ENCODE data around the gene BEND7. TPM values are rescaled to one million over a fixed set of nuclear protein-coding genes. Genes with fewer than 3 reads are reported as not detected.

Gene BEND7
- total and polyA plus RNA-seq, 8 donors: 12.8 to 21.3 (median 19.6) TPM

DNA sequence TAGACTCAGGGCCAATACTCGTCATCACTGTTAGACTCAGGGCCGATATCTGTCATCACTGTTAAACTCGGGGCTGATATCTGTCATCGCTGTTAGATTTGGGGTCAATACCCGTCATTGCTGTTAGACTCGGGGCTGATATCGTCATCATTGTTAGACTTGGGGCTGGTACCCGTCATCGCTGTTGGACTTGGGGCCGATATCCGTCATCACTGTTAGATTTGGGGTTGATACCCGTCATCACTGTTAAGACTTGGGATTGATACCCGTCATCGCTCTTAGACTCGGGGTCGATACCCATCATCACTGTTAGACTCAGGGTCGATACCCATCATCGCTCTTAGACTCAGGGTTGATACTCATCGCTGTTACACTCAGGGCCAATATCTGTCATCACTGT, 56.5 kb downstream of the BEND7 start:
- Histone ChIP-seq H3K4me1 (no peaks in the 10 kb centered on the region), H3K36me3 (no peaks in the 10 kb centered on the region), H3K27ac (no peak overlapping the region), H3K9me3 (no peaks in the 10 kb centered on the region), H3K4me3 (no peak overlapping the region), H3K27me3 (no peaks in the 10 kb centered on the region)
- DNase-seq (no peak), ATAC-seq (no peak)
- TF ChIP-seq, protein P1, sequence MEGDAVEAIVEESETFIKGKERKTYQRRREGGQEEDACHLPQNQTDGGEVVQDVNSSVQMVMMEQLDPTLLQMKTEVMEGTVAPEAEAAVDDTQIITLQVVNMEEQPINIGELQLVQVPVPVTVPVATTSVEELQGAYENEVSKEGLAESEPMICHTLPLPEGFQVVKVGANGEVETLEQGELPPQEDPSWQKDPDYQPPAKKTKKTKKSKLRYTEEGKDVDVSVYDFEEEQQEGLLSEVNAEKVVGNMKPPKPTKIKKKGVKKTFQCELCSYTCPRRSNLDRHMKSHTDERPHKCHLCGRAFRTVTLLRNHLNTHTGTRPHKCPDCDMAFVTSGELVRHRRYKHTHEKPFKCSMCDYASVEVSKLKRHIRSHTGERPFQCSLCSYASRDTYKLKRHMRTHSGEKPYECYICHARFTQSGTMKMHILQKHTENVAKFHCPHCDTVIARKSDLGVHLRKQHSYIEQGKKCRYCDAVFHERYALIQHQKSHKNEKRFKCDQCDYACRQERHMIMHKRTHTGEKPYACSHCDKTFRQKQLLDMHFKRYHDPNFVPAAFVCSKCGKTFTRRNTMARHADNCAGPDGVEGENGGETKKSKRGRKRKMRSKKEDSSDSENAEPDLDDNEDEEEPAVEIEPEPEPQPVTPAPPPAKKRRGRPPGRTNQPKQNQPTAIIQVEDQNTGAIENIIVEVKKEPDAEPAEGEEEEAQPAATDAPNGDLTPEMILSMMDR (IDR thresholded peaks at IDR 0.05): no peak
- intact Hi-C loops (cut with DNase I): no loop called here

DNA sequence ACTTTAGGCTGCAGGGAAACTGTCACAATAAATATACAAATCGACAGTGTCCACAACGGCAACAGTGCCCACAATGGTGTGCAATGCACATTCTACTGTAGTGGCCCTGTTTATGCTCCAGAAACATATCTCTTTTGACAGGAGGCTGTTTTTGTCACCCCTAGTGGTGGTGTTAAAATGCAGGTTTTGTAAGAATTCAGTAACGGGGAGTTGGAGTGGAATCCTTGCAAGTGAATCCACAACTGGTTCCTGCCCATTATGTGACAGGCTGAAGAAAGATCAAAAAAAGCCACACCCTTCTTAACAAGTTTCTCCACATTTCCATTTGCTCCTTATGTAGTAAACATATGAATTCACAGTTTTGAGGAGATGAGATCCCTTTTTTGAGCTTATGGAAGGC, 58.5 kb downstream of the BEND7 start:
- Histone ChIP-seq H3K4me1 (no peaks in the 10 kb centered on the region), H3K27me3 (no peaks in the 10 kb centered on the region), H3K4me3 (no peak overlapping the region), H3K9me3 (no peaks in the 10 kb centered on the region), H3K27ac (no peak overlapping the region), H3K36me3 (no peaks in the 10 kb centered on the region)
- DNase-seq: no peak
- TF ChIP-seq, protein P1 (IDR thresholded peaks at IDR 0.05): no peak
- intact Hi-C loops (cut with DNase I): no loop called here
- ATAC-seq: no peak

DNA sequence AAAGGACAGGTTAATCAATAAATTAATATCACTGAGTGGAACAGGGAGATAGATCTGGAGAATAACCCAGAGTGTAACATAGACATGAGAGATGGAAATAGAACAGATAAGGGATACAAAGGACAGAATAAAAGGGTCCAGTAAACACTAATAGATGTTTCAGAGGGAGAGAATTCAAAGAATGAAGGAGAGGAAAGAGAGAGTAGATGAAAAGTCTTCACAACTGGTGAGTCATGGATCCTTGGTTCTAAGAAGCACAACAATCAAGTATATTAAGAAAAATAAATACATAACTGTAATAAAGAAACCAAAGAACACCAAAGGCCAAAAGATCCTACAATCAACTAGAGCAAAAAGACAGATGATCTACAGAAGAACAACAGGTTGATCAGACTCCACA, 66.3 kb downstream of the BEND7 start:
- ATAC-seq (no peak), DNase-seq (no peak)
- Histone ChIP-seq H3K36me3 (peaks cover 0 to 5% of the 10 kb centered on the region in 2 donors), H3K4me1 (no peaks in the 10 kb centered on the region), H3K4me3 (no peak overlapping the region), H3K27me3 (no peaks in the 10 kb centered on the region), H3K9me3 (no peaks in the 10 kb centered on the region), H3K27ac (no peak overlapping the region)
- TF ChIP-seq, protein P1 (IDR thresholded peaks at IDR 0.05): no peak
- intact Hi-C loops (cut with DNase I): no loop called here

- peaks cover 0 to 5% of the 10 kb centered on the region in 2 donors for H3K36me3 ChIP-seq
- no peaks in the 10 kb centered on the region for H3K9me3 ChIP-seq
- DNase-seq: no peak
- no peak overlapping the region for H3K27ac ChIP-seq
- ATAC-seq: no peak
- H3K4me1 ChIP-seq: no peaks in the 10 kb centered on the region
- TF ChIP-seq, protein P1 (IDR thresholded peaks at IDR 0.05): no peak
- H3K27me3 ChIP-seq: no peaks in the 10 kb centered on the region
- intact Hi-C loops (cut with DNase I): no loop called here
- no peak overlapping the region for H3K4me3 ChIP-seq
These were observed 70.2 kb downstream of the BEND7 start for GRCh38 chr10:13458687-13459012.

GRCh38 chr10:13457958-13458686, 70.7 kb downstream of the BEND7 start:
- no peaks in the 10 kb centered on the region for H3K27me3 ChIP-seq
- intact Hi-C loops (cut with DNase I): no loop called here
- H3K4me3 ChIP-seq: no peak overlapping the region
- TF ChIP-seq, protein P1 (IDR thresholded peaks at IDR 0.05): no peak
- ATAC-seq: no peak
- DNase-seq: no peak
- H3K9me3 ChIP-seq: no peaks in the 10 kb centered on the region
- peaks cover 0 to under 1% of the 10 kb centered on the region in 2 donors for H3K36me3 ChIP-seq
- H3K27ac ChIP-seq: no peak overlapping the region
- H3K4me1 ChIP-seq: no peaks in the 10 kb centered on the region
